ENCODE measurements around the gene CYP27B1.

CYP27B1 gene

DNA sequence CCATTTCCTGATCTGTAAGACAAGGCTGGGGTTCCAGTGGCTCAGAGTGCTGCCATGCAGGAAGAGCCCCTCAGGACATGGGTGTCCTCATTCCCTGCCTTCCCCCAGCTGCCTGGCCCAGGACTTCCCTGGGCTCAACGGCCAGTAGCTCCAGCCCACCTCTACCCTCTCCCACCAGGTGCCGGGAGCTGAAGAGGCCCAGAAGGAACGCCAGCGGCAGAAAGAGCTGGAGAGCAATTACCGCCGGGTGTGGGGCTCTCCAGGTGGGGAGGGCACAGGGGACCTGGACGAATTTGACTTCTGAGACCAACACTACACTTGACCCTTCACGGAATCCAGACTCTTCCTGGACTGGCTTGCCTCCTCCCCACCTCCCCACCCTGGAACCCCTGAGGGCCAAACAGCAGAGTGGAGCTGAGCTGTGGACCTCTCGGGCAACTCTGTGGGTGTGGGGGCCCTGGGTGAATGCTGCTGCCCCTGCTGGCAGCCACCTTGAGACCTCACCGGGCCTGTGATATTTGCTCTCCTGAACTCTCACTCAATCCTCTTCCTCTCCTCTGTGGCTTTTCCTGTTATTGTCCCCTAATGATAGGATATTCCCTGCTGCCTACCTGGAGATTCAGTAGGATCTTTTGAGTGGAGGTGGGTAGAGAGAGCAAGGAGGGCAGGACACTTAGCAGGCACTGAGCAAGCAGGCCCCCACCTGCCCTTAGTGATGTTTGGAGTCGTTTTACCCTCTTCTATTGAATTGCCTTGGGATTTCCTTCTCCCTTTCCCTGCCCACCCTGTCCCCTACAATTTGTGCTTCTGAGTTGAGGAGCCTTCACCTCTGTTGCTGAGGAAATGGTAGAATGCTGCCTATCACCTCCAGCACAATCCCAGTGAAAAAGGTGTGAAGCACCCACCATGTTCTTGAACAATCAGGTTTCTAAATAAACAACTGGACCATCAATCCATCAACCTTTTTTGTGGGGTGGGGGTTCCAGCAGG lies 46.0 kb downstream of the CYP27B1 start:
- H3K36me3 Mint-ChIP-seq (ENCODE audit: low read depth) = peaks cover 35% of the 10 kb centered on the region

DNA sequence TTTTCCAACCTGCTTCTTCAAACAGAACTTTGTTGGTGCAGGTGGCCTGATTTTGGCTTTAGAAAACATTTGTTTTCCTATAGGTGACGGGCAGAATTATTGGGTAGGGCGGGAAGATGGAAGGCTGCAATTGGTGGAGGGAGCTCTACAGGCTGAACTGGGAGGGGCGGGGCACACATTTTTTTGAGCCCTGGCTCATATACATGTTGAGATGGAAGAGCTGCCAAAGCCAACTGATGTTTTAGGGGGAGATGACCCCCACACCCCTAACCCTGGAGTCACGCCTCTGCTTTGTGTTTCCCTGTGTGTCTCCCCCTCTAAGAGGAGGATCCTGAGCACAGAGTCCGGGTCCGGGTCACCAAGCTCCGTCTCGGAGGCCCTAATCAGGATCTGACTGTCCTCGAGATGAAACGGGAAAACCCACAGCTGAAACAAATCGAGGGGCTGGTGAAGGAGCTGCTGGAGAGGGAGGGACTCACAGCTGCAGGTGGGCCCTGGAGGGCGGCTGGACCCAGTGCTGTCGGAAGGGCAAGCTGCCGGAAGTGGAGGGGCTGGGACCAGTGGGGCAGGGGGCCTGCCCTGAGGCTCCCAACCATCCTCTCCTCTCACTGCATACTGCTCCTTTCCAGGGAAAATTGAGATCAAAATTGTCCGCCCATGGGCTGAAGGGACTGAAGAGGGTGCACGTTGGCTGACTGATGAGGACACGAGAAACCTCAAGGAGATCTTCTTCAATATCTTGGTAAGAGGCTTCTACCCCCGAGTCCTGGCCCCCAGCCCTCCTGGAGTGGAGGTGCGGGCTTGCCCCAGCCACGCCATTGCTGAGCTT lies 46.9 kb downstream of the CYP27B1 start:
- H3K9me3 Mint-ChIP-seq = no peaks in the 10 kb centered on the region
- H3K27ac Mint-ChIP-seq = no peak overlapping the region
- H3K4me3 Mint-ChIP-seq = no peak overlapping the region
- peaks cover 39% of the 10 kb centered on the region for H3K36me3 Mint-ChIP-seq (ENCODE audit: low read depth)
- TF ChIP-seq, protein P1, sequence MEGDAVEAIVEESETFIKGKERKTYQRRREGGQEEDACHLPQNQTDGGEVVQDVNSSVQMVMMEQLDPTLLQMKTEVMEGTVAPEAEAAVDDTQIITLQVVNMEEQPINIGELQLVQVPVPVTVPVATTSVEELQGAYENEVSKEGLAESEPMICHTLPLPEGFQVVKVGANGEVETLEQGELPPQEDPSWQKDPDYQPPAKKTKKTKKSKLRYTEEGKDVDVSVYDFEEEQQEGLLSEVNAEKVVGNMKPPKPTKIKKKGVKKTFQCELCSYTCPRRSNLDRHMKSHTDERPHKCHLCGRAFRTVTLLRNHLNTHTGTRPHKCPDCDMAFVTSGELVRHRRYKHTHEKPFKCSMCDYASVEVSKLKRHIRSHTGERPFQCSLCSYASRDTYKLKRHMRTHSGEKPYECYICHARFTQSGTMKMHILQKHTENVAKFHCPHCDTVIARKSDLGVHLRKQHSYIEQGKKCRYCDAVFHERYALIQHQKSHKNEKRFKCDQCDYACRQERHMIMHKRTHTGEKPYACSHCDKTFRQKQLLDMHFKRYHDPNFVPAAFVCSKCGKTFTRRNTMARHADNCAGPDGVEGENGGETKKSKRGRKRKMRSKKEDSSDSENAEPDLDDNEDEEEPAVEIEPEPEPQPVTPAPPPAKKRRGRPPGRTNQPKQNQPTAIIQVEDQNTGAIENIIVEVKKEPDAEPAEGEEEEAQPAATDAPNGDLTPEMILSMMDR (IDR thresholded peaks at IDR 0.05; ENCODE audit: unreplicated experiment in 3 of 3) = no peak
- no peaks in the 10 kb centered on the region for H3K4me1 Mint-ChIP-seq
- H3K27me3 Mint-ChIP-seq (ENCODE audit: low read depth) = peaks cover 25% of the 10 kb centered on the region

More for the DNA sequence above, 46.0 kb downstream of the CYP27B1 start:
- Mint-ChIP-seq H3K4me1 (no peaks in the 10 kb centered on the region), H3K4me3 (no peak overlapping the region), H3K27me3 (ENCODE audit: low read depth) (peaks cover 33% of the 10 kb centered on the region), H3K27ac (no peak overlapping the region), H3K9me3 (no peaks in the 10 kb centered on the region)
- TF ChIP-seq, protein P1 (IDR thresholded peaks at IDR 0.05; ENCODE audit: unreplicated experiment in 3 of 3) = no peak

DNA sequence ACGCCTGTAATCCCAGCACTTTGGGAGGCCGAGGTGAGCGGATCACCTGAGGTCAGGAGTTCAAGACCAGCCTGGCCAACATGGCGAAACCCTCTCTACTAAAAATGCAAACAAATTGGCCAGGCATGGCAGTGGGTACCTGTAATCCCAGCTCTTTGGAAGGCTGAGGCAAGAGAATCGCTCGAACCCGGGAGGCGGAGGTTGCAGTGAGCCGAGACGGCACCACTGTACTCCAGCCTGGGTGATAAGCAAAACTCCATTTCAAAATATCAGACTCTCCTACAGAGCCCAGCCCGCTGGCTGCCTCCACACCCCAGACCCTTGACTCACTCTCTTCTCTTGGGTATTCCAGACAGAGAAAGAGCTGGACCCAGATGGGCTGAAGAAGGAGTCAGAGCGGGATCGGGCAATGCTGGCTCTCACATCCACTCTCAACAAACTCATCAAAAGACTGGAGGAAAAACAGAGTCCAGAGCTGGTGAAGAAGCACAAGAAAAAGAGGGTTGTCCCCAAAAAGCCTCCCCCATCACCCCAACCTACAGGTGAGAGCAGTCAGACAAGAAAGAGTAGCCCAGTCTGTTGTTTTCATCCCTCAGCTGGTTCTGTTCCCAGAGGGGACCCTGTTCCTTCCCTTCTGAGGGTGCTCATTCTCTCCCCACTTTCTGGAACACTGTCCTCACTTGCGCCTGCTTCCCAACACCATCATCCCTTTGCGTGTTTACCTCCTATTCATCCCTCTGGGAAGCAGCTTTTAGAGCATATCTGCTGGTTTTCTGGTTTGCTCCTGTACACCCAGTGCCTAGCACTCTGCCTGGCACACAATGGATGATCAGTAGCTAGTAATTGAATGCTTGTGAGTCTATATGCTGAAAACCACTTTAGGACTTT lies 48.0 kb downstream of the CYP27B1 start:
- Mint-ChIP-seq H3K9me3 (no peaks in the 10 kb centered on the region), H3K36me3 (ENCODE audit: low read depth) (peaks cover 39% of the 10 kb centered on the region), H3K4me3 (no peak overlapping the region), H3K4me1 (no peaks in the 10 kb centered on the region), H3K27me3 (ENCODE audit: low read depth) (peaks cover 14% of the 10 kb centered on the region), H3K27ac (no peak overlapping the region)
- TF ChIP-seq, protein P1 (IDR thresholded peaks at IDR 0.05; ENCODE audit: unreplicated experiment in 3 of 3) = no peak

DNA sequence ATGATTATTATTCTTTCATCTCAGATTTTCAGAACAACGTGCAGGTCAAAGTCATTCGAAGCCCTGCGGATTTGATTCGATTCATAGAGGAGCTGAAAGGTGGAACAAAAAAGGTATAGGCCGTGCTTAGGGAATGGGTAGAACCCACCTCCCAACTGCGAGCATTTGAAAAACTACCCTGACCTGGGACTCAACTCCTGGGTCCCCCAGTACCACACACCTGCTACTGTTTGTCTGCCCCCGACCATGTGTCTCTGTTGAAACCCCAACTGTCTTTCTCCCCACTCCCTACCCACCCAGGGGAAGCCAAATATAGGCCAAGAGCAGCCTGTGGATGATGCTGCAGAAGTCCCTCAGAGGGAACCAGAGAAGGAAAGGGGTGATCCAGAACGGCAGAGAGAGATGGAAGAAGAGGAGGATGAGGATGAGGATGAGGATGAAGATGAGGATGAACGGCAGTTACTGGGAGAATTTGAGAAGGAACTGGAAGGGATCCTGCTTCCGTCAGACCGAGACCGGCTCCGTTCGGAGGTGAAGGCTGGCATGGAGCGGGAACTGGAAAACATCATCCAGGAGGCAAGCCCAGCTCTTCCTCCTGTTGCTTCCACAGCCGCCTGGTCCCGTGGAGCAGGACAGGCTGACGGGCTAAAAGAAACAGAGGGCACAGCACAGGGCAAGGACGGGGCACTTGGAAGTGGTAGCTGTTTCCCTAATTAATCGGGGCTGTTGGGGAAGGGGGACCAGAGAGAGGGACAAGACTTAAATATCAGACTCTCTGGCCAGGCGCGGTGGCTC lies 48.8 kb downstream of the CYP27B1 start:
- TF ChIP-seq, protein P1 (IDR thresholded peaks at IDR 0.05; ENCODE audit: unreplicated experiment in 3 of 3) = no peak
- no peaks in the 10 kb centered on the region for H3K9me3 Mint-ChIP-seq
- peaks cover 6% of the 10 kb centered on the region for H3K27me3 Mint-ChIP-seq (ENCODE audit: low read depth)
- no peak overlapping the region for H3K4me3 Mint-ChIP-seq
- no peaks in the 10 kb centered on the region for H3K4me1 Mint-ChIP-seq
- H3K27ac Mint-ChIP-seq = no peak overlapping the region
- peaks cover 47% of the 10 kb centered on the region for H3K36me3 Mint-ChIP-seq (ENCODE audit: low read depth)

DNA sequence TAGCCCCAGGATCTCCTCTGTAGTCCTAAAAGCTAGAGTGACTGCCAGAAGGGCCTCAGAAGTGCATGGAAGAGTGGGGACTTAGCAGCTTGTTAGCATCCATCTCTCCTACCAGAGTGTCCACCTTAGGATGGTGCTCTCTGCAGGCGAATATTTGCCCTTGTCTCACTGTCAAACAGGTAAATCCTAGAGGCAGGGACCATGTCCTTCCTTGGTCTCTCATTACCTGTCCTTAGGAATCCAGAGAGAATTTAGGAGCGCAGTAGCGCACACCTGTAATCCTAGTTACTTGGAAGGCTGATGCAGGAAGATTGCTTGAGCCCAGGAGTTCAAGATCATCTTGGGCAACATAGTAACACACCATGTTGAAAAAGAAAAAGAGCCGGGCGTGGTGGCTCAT lies 49.7 kb downstream of the CYP27B1 start:
- peaks cover 2% of the 10 kb centered on the region for H3K9me3 Mint-ChIP-seq
- peaks cover 55% of the 10 kb centered on the region for H3K36me3 Mint-ChIP-seq (ENCODE audit: low read depth)
- TF ChIP-seq, protein P1 (IDR thresholded peaks at IDR 0.05; ENCODE audit: unreplicated experiment in 3 of 3) = no peak
- no peaks in the 10 kb centered on the region for H3K27me3 Mint-ChIP-seq (ENCODE audit: low read depth)
- no peak overlapping the region for H3K4me3 Mint-ChIP-seq
- no peak overlapping the region for H3K27ac Mint-ChIP-seq
- H3K4me1 Mint-ChIP-seq = no peaks in the 10 kb centered on the region
